Right lobe of liver (tissue), 6 donors: Measurements from ENCODE around the gene EIF1AX. TPM values are rescaled to one million over a fixed set of nuclear protein-coding genes. Genes with fewer than 3 reads are reported as not detected.

ENCODE experiments used
- ATAC-seq, 4 donors: fragments of 200-7000 bp; cut with Tn5 transposase; one replicate each; pipeline ENCODE4 v1.9.1; 2020; ENCODE audit warnings: mild to moderate bottlenecking in 4 of 4, moderate library complexity in 4 of 4
- DNase-seq, 3 donors: peaks; one replicate each; pipeline ENCODE4 v3.0.0-alpha.2; 2020
- H3K27ac ChIP-seq, 3 donors: fragments of 200-600 bp; one replicate each; pipeline ENCODE4 v1.8.0; 2022
- H3K27me3 ChIP-seq, 2 donors: fragments of 200-600 bp; one replicate each; pipeline ENCODE4 v1.8.0; 2022
- H3K36me3 ChIP-seq, 4 donors: fragments of 200-600 bp; sonication (generic) in 1 of 4; one replicate each; pipeline versions ENCODE4 v1.5.1 to v1.8.0; 2017 to 2022; ENCODE audit warnings: control low read depth in 1 of 4
- H3K4me1 ChIP-seq, 4 donors: fragments of 200-600 bp; sonication (generic) in 1 of 4; one replicate each; pipeline versions ENCODE4 v1.5.1 to v1.8.0; 2017 to 2022; ENCODE audit warnings: control low read depth in 1 of 4
- H3K4me3 ChIP-seq, 3 donors: fragments of 200-600 bp; one replicate each; pipeline ENCODE4 v1.8.0; 2022
- H3K9me3 ChIP-seq, 4 donors: fragments of 200-600 bp; sonication (generic) in 1 of 4; one replicate each; pipeline versions ENCODE4 v1.5.1 to v1.8.0; 2017 to 2022; ENCODE audit warnings: control low read depth in 1 of 4
- POLR2A ChIP-seq: fragments of 450-650 bp; IDR thresholded peaks from one replicate; pipeline ENCODE4 v1.6.1; 2017; ENCODE audit warnings: antibody characterized with exemption, mild to moderate bottlenecking
- WGBS: methylation state at CpG from one replicate; pipeline ENCODE4 v1.1.6; 2018; ENCODE audit warnings: low coverage, low lambda C conversion rate; ENCODE audit not compliant: insufficient coverage; ENCODE audit errors: missing lambda C conversion rate; 5-methylcytosine and 5-hydroxymethylcytosine counted together
- intact Hi-C, 2 donors: fragments of 100-400 bp; cut with DNase I; formaldehyde crosslinking; loops; one replicate each; pipeline versions ENCODE4 v1.11.2 to v1.14.1; 2022
- total RNA-seq, 6 experiments: library from RNA; depleted of rRNA in 2 of 6; stranded (reverse); fragments of >200 nt in 2 of 6; fragmentation: NEBNext Ultra II Directional in 3 of 6; extraction: Animal tissue kit (Norgen Biotek cat#: 25700) in 3 of 6; gene quantifications; one replicate each; pipeline versions ENCODE4 v1.1.0 to v1.2.4, GENCODE V29; 2016 to 2023
- TF ChIP-seq, protein P1 (sequence below), 4 donors: fragments of 200-600 bp in 3 of 4; fragments of 450-650 bp in 1 of 4; IDR thresholded peaks; one replicate each; pipeline versions ENCODE4 v1.5.1 to v1.8.0; 2016 to 2022; ENCODE audit warnings: antibody characterized with exemption in 4 of 4, mild to moderate bottlenecking in 2 of 4
- donor health status: DM: no; HTN: yes; CAD: no.
- donor health status: DM: no; HTN: no; CAD: no.
- donor health status: DM: no; HTN: no; CAD: no.
- donor health status: DM: no; HTN: yes; CAD: no.
- donor health status: DM: no; HTN: yes; CAD: no.

EIF1AX gene
- total RNA-seq, 6 experiments from 2014 or later = 31.1 to 71.6 (median 44.4) TPM

- Histone ChIP-seq H3K9me3 (no peaks in the 10 kb centered on the region), H3K4me3 (no peak overlapping the region), H3K27ac (no peak overlapping the region), H3K4me1 (peaks cover 0 to 14% (median 1%) of the 10 kb centered on the region in 4 donors), H3K27me3 (no peaks in the 10 kb centered on the region), H3K36me3 (peaks cover 0 to 4% (median 0%) of the 10 kb centered on the region in 4 donors)
- TF ChIP-seq, protein P1, sequence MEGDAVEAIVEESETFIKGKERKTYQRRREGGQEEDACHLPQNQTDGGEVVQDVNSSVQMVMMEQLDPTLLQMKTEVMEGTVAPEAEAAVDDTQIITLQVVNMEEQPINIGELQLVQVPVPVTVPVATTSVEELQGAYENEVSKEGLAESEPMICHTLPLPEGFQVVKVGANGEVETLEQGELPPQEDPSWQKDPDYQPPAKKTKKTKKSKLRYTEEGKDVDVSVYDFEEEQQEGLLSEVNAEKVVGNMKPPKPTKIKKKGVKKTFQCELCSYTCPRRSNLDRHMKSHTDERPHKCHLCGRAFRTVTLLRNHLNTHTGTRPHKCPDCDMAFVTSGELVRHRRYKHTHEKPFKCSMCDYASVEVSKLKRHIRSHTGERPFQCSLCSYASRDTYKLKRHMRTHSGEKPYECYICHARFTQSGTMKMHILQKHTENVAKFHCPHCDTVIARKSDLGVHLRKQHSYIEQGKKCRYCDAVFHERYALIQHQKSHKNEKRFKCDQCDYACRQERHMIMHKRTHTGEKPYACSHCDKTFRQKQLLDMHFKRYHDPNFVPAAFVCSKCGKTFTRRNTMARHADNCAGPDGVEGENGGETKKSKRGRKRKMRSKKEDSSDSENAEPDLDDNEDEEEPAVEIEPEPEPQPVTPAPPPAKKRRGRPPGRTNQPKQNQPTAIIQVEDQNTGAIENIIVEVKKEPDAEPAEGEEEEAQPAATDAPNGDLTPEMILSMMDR (IDR thresholded peaks at IDR 0.05) = no peak
- TF ChIP-seq POLR2A = no peak
- WGBS = 72% methylated on average over 6 of the region's 6 CpGs
- DNase-seq (no peak), ATAC-seq (no peak)
- intact Hi-C loops = no loop called here
These were observed 1.5 kb upstream of the EIF1AX start for GRCh38 chrX:20143111-20143510.

- Histone ChIP-seq H3K4me3 (peak overlapping the region; percentile 67 to 93 (median 88)), H3K4me1 (peaks cover 0 to 14% (median 1%) of the 10 kb centered on the region in 4 donors), H3K9me3 (no peaks in the 10 kb centered on the region), H3K27ac (no peak overlapping the region), H3K27me3 (no peaks in the 10 kb centered on the region), H3K36me3 (peaks cover 0 to 29% (median 4%) of the 10 kb centered on the region in 4 donors)
- 21% methylated on average over 3 of the region's 3 CpGs for WGBS
- intact Hi-C loops = no loop called here
- ATAC-seq (no peak), DNase-seq (no peak)
- no peak for TF ChIP-seq POLR2A
- TF ChIP-seq, protein P1 (IDR thresholded peaks at IDR 0.05) = no peak
These were observed 1.2 kb downstream of the EIF1AX start for GRCh38 chrX:20140420-20140819.

- H3K9me3 ChIP-seq = no peaks in the 10 kb centered on the region
- peaks cover 0 to 14% (median 1%) of the 10 kb centered on the region in 4 donors for H3K4me1 ChIP-seq
- TF ChIP-seq POLR2A = no peak
- TF ChIP-seq, protein P1 (IDR thresholded peaks at IDR 0.05) = no peak
- DNase-seq (no peak), ATAC-seq (no peak)
- intact Hi-C loops = no loop called here
- no peak overlapping the region for H3K27ac ChIP-seq
- 69% methylated on average over 2 of the region's 2 CpGs for WGBS
- peaks cover 2 to 33% (median 4%) of the 10 kb centered on the region in 4 donors for H3K36me3 ChIP-seq
- peak overlapping the region in 1 of 3 donors; percentile 93 for H3K4me3 ChIP-seq
- H3K27me3 ChIP-seq = no peaks in the 10 kb centered on the region
These were observed 1.7 kb downstream of the EIF1AX start for GRCh38 chrX:20139966-20140365.

DNA sequence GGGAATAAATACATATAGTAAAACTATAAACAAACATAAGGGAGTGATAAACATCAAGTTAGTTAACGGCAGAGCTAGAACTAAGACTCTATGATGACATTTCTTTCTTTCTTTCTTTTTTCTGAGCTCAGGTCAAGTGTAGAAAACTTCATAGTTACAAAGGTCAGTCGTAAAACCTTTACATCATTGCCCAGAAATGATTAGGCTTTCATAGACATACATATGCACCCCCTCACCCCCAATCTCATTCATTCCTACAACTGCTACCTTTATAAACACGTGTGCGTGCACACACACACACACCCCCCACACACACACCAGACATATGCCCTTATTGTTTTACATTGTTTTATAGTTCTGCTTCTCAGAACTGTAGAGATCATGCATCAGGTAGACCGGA, 5.7 kb downstream of the EIF1AX start:
- H3K4me1 ChIP-seq = peaks cover 0 to 14% (median 1%) of the 10 kb centered on the region in 4 donors
- H3K36me3 ChIP-seq = peaks cover 3 to 73% (median 21%) of the 10 kb centered on the region in 4 donors
- H3K4me3 ChIP-seq = no peak overlapping the region
- DNase-seq (no peak), ATAC-seq (no peak)
- intact Hi-C loops = no loop called here
- no peaks in the 10 kb centered on the region for H3K9me3 ChIP-seq
- no peak for TF ChIP-seq POLR2A
- TF ChIP-seq, protein P1 (IDR thresholded peaks at IDR 0.05) = no peak
- WGBS = 79% methylated on average over 5 of the region's 5 CpGs
- H3K27ac ChIP-seq = no peak overlapping the region
- H3K27me3 ChIP-seq = no peaks in the 10 kb centered on the region

GRCh38 chrX:20132666-20133065, 9.0 kb downstream of the EIF1AX start:
- no peaks in the 10 kb centered on the region for H3K4me1 ChIP-seq
- H3K4me3 ChIP-seq = no peak overlapping the region
- H3K9me3 ChIP-seq = no peaks in the 10 kb centered on the region
- WGBS = 90% methylated on average over 1 of the region's 1 CpG
- H3K27me3 ChIP-seq = no peaks in the 10 kb centered on the region
- intact Hi-C loops = no loop called here
- ATAC-seq = no peak
- no peak for DNase-seq
- H3K36me3 ChIP-seq = peaks cover 3 to 94% (median 30%) of the 10 kb centered on the region in 4 donors
- no peak overlapping the region for H3K27ac ChIP-seq
- TF ChIP-seq, protein P1 (IDR thresholded peaks at IDR 0.05) = no peak
- TF ChIP-seq POLR2A = no peak
